ENCODE data around the gene TIMM23.
"Not testable (repeated sequence)": the region's sequence is repeated elsewhere in the genome, so short reads cannot be mapped to it uniquely, and the experiment has no call there.

GRCh38 chr10:45981367-45981766 lies 9.1 kb downstream of the TIMM23 start:
- not testable (repeated sequence) for TF ChIP-seq CTCF (IDR thresholded peaks at IDR 0.05 in 2 of 3, conservative IDR thresholded peaks at IDR 0.05 in 1 of 3; ENCODE audit: borderline replicate concordance in 1 of 3, insufficient read depth in 1 of 3, low read depth in 2 of 3, low read length in 2 of 3); EZH2 (IDR thresholded peaks at IDR 0.05); EZH2phosphoT487 (IDR thresholded peaks at IDR 0.05; ENCODE audit: borderline replicate concordance)
